Measurements from ENCODE around the gene UBE4B. TPM values are rescaled to one million over a fixed set of nuclear protein-coding genes. Genes with fewer than 3 reads are reported as not detected.

Gene UBE4B
- total and polyA plus RNA-seq, 2 of the 4 experiments (the other 2 are of a cell fraction) = 26.5 to 39.3 TPM

- no peak for TF ChIP-seq CTCF (conservative IDR thresholded peaks at IDR 0.05; ENCODE audit: low read depth, low read length)
Observed at GRCh38 chr1:10155087-10155712, 122.4 kb downstream of the UBE4B start (continued).

GRCh38 chr1:10160173-10160572 is 127.4 kb downstream of the UBE4B start:
- H3K4me3 ChIP-seq (ENCODE audit: insufficient read depth, low read depth, low read length) = no peak overlapping the region
- H2BK5ac ChIP-seq (ENCODE audit: low read depth, low read length, poor library complexity, severe bottlenecking) = no peak overlapping the region
- H3K4me1 ChIP-seq (ENCODE audit: control insufficient read depth, insufficient read depth, low read length) = no peaks in the 10 kb centered on the region; the same call in 1 of the 2 replicates
- H4K20me1 ChIP-seq (ENCODE audit: insufficient read depth, low read length) = peaks cover 3% of the 10 kb centered on the region; the same call in 1 of the 2 replicates
- H4K8ac ChIP-seq (ENCODE audit: low read depth in 2 of 2, low read length in 2 of 2) = no peak overlapping the region
- no peak overlapping the region for H2AK9ac ChIP-seq (replicated peaks; ENCODE audit: low read depth, low read length, poor library complexity)
- no peak overlapping the region for H3K14ac ChIP-seq (replicated peaks; ENCODE audit: low read depth, low read length)
- H4K5ac ChIP-seq (ENCODE audit: low read depth, low read length) = no peak overlapping the region
- H2AK5ac ChIP-seq (ENCODE audit: low read depth, low read length) = no peak overlapping the region
- no peak for ATAC-seq (ENCODE audit: low read depth)
- in situ Hi-C loops (cut with MboI; ENCODE audit: low sequenced_read_pairs) = no loop called here
- H3K9ac ChIP-seq (ENCODE audit: low read depth, low read length) = no peak overlapping the region
- H3K4me2 ChIP-seq (ENCODE audit: low read depth, low read length) = no peak overlapping the region
- no peak overlapping the region for H3K27ac ChIP-seq (ENCODE audit: insufficient read depth, low read length)
- H3K4ac ChIP-seq (ENCODE audit: low read depth, low read length) = no peak overlapping the region
- H3K56ac ChIP-seq (ENCODE audit: extremely low read depth, insufficient read depth, low read length) = no peak overlapping the region
- no peak overlapping the region for H2BK20ac ChIP-seq (ENCODE audit: low read depth, low read length)
- intact Hi-C loops (cut with micrococcal nuclease) = no loop called here
- H3K27me3 ChIP-seq (ENCODE audit: control insufficient read depth, insufficient read depth, low read length) = no peaks in the 10 kb centered on the region
- H3K9me3 ChIP-seq (ENCODE audit: control insufficient read depth, insufficient read depth, low read length) = no peaks in the 10 kb centered on the region
- H2BK120ac ChIP-seq (ENCODE audit: low read depth, low read length) = no peak overlapping the region
- H3K79me1 ChIP-seq (ENCODE audit: low read depth in 1 of 2, low read length in 2 of 2) = peaks cover 0 to 7% of the 10 kb centered on the region in 2 experiments; a peak in 2 of 4 replicates
- H4K91ac ChIP-seq (ENCODE audit: insufficient read depth, low read depth, low read length) = no peak overlapping the region
- no peak for DNase-seq
- peaks cover 30% of the 10 kb centered on the region for H3K36me3 ChIP-seq (ENCODE audit: control insufficient read depth, insufficient read depth, low read length)
- TF ChIP-seq CTCF (conservative IDR thresholded peaks at IDR 0.05; ENCODE audit: low read depth, low read length) (no peak), MAZ (IDR thresholded peaks at IDR 0.05; ENCODE audit: borderline replicate concordance, low read depth, low read length) (no peak), SMC3 (IDR thresholded peaks at IDR 0.05; ENCODE audit: low read depth, low read length) (no peak), RAD21 (IDR thresholded peaks at IDR 0.05; ENCODE audit: low read length) (no peak), FOS (IDR thresholded peaks at IDR 0.05; ENCODE audit: low read depth, low read length) (no peak), RFX5 (IDR thresholded peaks at IDR 0.05; ENCODE audit: low read depth, low read length) (no peak), NFE2L2 (IDR thresholded peaks at IDR 0.05; ENCODE audit: low read depth, low read length) (no peak), ELK1 (IDR thresholded peaks at IDR 0.05; ENCODE audit: borderline replicate concordance, low read depth, low read length) (no peak), USF2 (IDR thresholded peaks at IDR 0.05; ENCODE audit: low read depth, low read length) (no peak), CHD1 (IDR thresholded peaks at IDR 0.05; ENCODE audit: low read depth, low read length) (no peak)
- POLR2A ChIA-PET (ENCODE audit: unreplicated experiment) = no interaction called here
- H3K18ac ChIP-seq (ENCODE audit: low read depth, low read length) = no peak overlapping the region
- BruUV-seq (replicated peaks) = no TSS peak
- no CpG with 5 or more reads among the region's 3 CpGs for WGBS, 2 experiments (ENCODE audit: extremely low coverage in 2 of 2, insufficient read length in 1 of 2)
- dilution Hi-C loops (cut with HindIII; ENCODE audit: low sequenced_read_pairs, unreplicated experiment) = no loop called here
- H3K23ac ChIP-seq (ENCODE audit: low read depth, low read length) = no peak overlapping the region
- no peak overlapping the region for H2AFZ ChIP-seq (replicated peaks; ENCODE audit: low read length, poor library complexity)
- CTCF ChIA-PET = no interaction called here
- H2BK15ac ChIP-seq (ENCODE audit: low read depth, low read length) = no peak overlapping the region
- peaks cover 4% of the 10 kb centered on the region for H3K9me1 ChIP-seq (ENCODE audit: insufficient read depth, low read length)
